GM20000 (cell line): ENCODE results near the gene PTPRN2.
"Not testable (repeated sequence)": the region's sequence is repeated elsewhere in the genome, so short reads cannot be mapped to it uniquely, and the experiment has no call there.

ENCODE experiments used
- DNase-seq: peaks from one replicate; pipeline ENCODE4 v3.0.0; 2012; ENCODE audit warnings: low spot score
- CTCF ChIP-seq: IDR thresholded peaks from 2 replicates; pipeline ENCODE4 v1.5.1; 2012; ENCODE audit warnings: mild to moderate bottlenecking, control low read depth; ENCODE audit errors: extremely low read depth, missing control alignments

The PTPRN2 gene

GRCh38 chr7:158043551-158044481 lies 543.8 kb downstream of the PTPRN2 start:
- TF ChIP-seq CTCF = no peak

GRCh38 chr7:158042156-158042880 lies 545.3 kb downstream of the PTPRN2 start:
- no peak for DNase-seq
- no peak for TF ChIP-seq CTCF

More at GRCh38 chr7:158043551-158044481, 543.8 kb downstream of the PTPRN2 start:
- DNase-seq = no peak

DNA sequence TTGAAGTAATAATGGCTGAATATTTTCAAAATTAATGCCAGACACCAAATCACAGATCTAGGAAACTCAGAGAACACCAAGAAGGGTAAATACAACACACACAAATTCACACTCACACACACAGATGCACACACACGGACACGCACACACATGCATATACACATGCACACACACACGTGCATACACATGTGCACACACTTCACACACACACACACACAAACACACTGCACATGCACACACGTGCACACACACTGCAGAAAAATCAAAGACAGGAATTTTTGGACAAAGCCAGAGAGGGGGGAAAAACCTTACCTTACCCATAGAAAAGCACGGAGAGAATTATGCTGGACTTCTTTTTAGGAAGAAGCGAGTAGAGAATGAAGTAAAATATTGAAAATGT lies 547.4 kb downstream of the PTPRN2 start:
- no peak for DNase-seq
- no peak for TF ChIP-seq CTCF

GRCh38 chr7:158039270-158039669 lies 548.4 kb downstream of the PTPRN2 start:
- TF ChIP-seq CTCF = no peak
- no peak for DNase-seq

GRCh38 chr7:158037211-158037610 lies 550.4 kb downstream of the PTPRN2 start:
- no peak for DNase-seq
- TF ChIP-seq CTCF = no peak

DNA sequence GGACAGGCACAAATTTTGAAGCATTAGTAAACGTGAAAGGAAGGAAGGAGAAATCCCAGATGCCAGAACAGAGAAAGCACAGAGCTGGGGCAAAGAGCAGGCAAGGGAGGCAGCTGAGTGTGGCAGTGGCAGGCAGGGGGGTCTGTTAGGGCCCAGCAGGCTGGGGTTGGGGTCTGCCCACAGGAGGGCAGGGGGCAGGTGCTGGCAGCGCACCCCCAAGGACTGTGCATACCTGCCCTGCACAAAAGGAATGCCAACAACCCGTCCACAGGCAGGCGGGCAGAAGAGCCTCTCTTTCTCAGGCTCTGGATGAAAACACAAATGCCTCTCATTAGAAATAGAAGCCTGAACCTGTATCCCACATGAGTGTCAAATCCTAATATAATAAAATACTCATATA lies 552.3 kb downstream of the PTPRN2 start:
- DNase-seq = no peak
- TF ChIP-seq CTCF = no peak

GRCh38 chr7:158034571-158034970 lies 553.1 kb downstream of the PTPRN2 start:
- DNase-seq = no peak
- no peak for TF ChIP-seq CTCF

DNA sequence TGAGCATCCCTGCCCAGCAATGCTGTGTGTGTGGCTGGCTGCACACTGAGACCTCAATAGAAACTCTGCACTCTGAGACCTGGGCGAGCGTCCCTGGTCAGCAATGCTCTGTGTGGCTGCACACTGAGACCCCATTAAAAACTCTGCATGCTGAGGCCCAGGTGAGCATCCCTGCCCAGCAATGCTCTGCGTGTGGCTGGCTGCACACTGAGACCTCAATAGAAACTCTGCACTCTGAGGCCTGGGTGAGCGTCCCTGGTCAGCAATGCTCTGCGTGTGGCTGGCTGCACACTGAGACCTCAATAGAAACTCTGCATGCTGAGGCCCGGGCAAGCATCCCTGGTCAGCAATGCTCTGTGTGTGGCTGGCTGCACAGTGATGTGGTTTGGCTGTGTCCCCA lies 553.7 kb downstream of the PTPRN2 start:
- not testable (repeated sequence) for DNase-seq
